A549 (cell line): ENCODE data around the gene CD96. TPM values are rescaled to one million over a fixed set of nuclear protein-coding genes. Genes with fewer than 3 reads are reported as not detected.
A peak's percentile ranks its signal among the peaks of the same experiment; 100 is the strongest.

Source experiments
- ATAC-seq, 2 experiments: fragments of 200-7000 bp in 1 of 2; fragments of >200 bp in 1 of 2; cut with Nextera tagmentation in 1 of 2; cut with Tn5 transposase in 1 of 2; 3 replicates each; pipeline versions ENCODE4 v1.8.0 to v1.9.1; 2018 to 2020; ENCODE audit warnings: mild to moderate bottlenecking in 1 of 2, moderate library complexity in 1 of 2
- CTCF ChIA-PET: fragments of 300-600 bp; sonication (Branson Sonifier 250); formaldehyde crosslinking; extraction: SDS; loops from one replicate; lab custom pipeline; 2021; ENCODE audit warnings: antibody characterized with exemption, inconsistent platforms; lab: Yijun Ruan, JAX
- POLR2A ChIA-PET: fragments of 350-600 bp; formaldehyde crosslinking; extraction: SDS; loops from one replicate; lab custom pipeline; 2021; ENCODE audit warnings: antibody characterized with exemption, inconsistent platforms; lab: Yijun Ruan, JAX
- DNase-seq, 2 experiments: peaks; one replicate each; pipeline versions ENCODE4 v3.0.0 to v3.0.0-alpha.2; 2011 to 2016; ENCODE audit warnings: low read depth in 1 of 2, low spot score in 1 of 2
- FAIRE-seq: peaks from 2 replicates; lab custom pipeline; 2011; peaks lifted over from hg19 to GRCh38; lab: Jason Lieb, UNC
- H3K27ac ChIP-seq, 2 experiments: fragments of >200 bp; sonication (Bioruptor Twin); formaldehyde crosslinking; 3 replicates each; pipeline ENCODE4 v1.5.1; 2016 to 2017
- H3K4me1 ChIP-seq: fragments of >200 bp; sonication (Bioruptor Twin); formaldehyde crosslinking; 3 replicates; pipeline ENCODE4 v1.6.1; 2016
- H3K4me2 ChIP-seq: fragments of >200 bp; sonication (Bioruptor Twin); formaldehyde crosslinking; 3 replicates; pipeline ENCODE4 v1.6.1; 2016
- H3K4me3 ChIP-seq: fragments of >200 bp; sonication (Bioruptor Twin); formaldehyde crosslinking; 3 replicates; pipeline ENCODE4 v1.5.1; 2016
- H3K9me3 ChIP-seq: fragments of >200 bp; sonication (Bioruptor Twin); formaldehyde crosslinking; 3 replicates; pipeline ENCODE4 v1.6.1; 2016
- BHLHE40 ChIP-seq: IDR thresholded peaks from 2 replicates; pipeline ENCODE4 v1.6.1; 2012; ENCODE audit warnings: low read depth, low read length, inconsistent platforms
- CBX2 ChIP-seq: fragments of 200-600 bp; sonication (generic); IDR thresholded peaks from 2 replicates; pipeline ENCODE4 v1.6.1; 2016; ENCODE audit warnings: low read depth, mild to moderate bottlenecking, borderline replicate concordance
- CHD4 ChIP-seq: fragments of 200-600 bp; sonication (generic); IDR thresholded peaks from 2 replicates; pipeline ENCODE4 v1.6.1; 2016; ENCODE audit warnings: antibody characterized with exemption, mild to moderate bottlenecking, borderline replicate concordance
- EHMT2 ChIP-seq: fragments of 200-600 bp; sonication (generic); IDR thresholded peaks from 2 replicates; pipeline ENCODE4 v1.6.1; 2016; ENCODE audit warnings: antibody characterized with exemption, low read depth, mild to moderate bottlenecking, moderate library complexity
- FOSL2 ChIP-seq, 2 experiments: fragments of 450-650 bp in 1 of 2; fragments of >200 bp in 1 of 2; sonication (Bioruptor Twin) in 1 of 2; formaldehyde crosslinking; IDR thresholded peaks; 2 replicates each; pipeline versions ENCODE4 v1.5.0 to v1.6.1; 2016 to 2020; ENCODE audit warnings: mild to moderate bottlenecking in 1 of 2, moderate library complexity in 1 of 2
- GATA3 ChIP-seq: IDR thresholded peaks from 2 replicates; pipeline ENCODE4 v1.6.1; 2012; ENCODE audit warnings: borderline replicate concordance
- HEYL ChIP-seq: fragments of 250-450 bp; sonication (Bioruptor Pico); IDR thresholded peaks from 2 replicates; pipeline ENCODE4 v1.8.0; 2021; ENCODE audit warnings: mild to moderate bottlenecking, moderate library complexity
- JUNB ChIP-seq: fragments of >200 bp; sonication (Bioruptor Twin); formaldehyde crosslinking; IDR thresholded peaks from 2 replicates; pipeline ENCODE4 v1.6.1; 2016
- NR3C1 ChIP-seq: fragments of >200 bp; sonication (Bioruptor Twin); formaldehyde crosslinking; IDR thresholded peaks from 3 replicates; pipeline ENCODE4 v1.6.1; 2017
- POLR2AphosphoS2 ChIP-seq: conservative IDR thresholded peaks from 2 replicates; pipeline ENCODE4 v1.6.1; 2012; ENCODE audit warnings: low read length, improper control_type of control experiment, inconsistent platforms
- RCOR1 ChIP-seq: fragments of 150-350 bp; IDR thresholded peaks from 2 replicates; pipeline ENCODE4 v1.6.1; 2014; ENCODE audit warnings: antibody characterized with exemption, low read length, low read depth
- RFX5 ChIP-seq: fragments of 450-650 bp; IDR thresholded peaks from 2 replicates; pipeline ENCODE4 v1.7.1; 2014; ENCODE audit warnings: antibody characterized with exemption, mild to moderate bottlenecking, moderate library complexity
- ZNF302 ChIP-seq: fragments of 250-450 bp; sonication (Bioruptor Pico); IDR thresholded peaks from 2 replicates; pipeline ENCODE4 v1.9.0; 2021; ENCODE audit warnings: inconsistent platforms, mild to moderate bottlenecking, moderate library complexity
- WGBS: methylation state at CpG from one replicate; pipeline ENCODE4 v1.1.6; 2017; ENCODE audit errors: missing lambda C conversion rate; 5-methylcytosine and 5-hydroxymethylcytosine counted together
- polyA plus RNA-seq, 4 experiments: library from polyadenylated mRNA; depleted of rRNA in 3 of 4; stranded (reverse); fragments of >200 nt; fragmentation: RNase III in 1 of 4; extraction: RNeasy Plus Mini Kit Qiagen cat#74134 plus additional on column Dnase treatment in 1 of 4; gene quantifications; 2 replicates in 3 of 4; 3 replicates in 1 of 4; pipeline ENCODE4 v1.2.3, GENCODE V29; 2011 to 2017
- TF ChIP-seq, protein P1 (sequence below): IDR thresholded peaks from 2 replicates; pipeline ENCODE4 v1.6.1; 2012
- TF ChIP-seq, protein P2 (sequence below): fragments of 200-600 bp; sonication (generic); IDR thresholded peaks from 2 replicates; pipeline ENCODE4 v1.6.1; 2016; ENCODE audit warnings: antibody characterized with exemption, mild to moderate bottlenecking, moderate library complexity

Gene CD96
- polyA plus RNA-seq, 2 of the 4 experiments (the other 2 are of a cell fraction): not detected

DNA sequence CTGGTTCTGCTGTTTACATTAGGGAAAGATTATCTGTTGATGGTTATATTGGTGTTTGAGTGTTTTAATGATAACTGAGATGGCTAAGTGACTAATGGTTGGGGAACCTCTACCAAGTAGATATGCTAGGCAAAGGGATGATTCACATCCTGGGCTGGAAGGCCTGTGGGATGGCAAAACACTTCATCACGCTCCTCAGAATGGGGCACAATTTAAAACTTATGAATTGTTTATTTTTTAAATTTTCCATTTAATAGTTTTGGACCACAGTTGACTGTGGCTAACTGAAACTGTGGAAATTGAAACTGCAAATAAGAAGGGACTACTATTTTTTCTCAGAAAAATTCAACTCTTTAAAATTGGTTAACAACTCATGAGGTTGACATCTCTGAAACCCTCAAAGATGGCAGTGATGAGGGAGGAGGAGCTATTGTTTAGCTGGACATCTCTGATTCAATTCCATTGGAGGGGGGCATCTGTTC, 153.7 kb downstream of the CD96 start:
- 16% methylated on average over 1 of the region's 1 CpG for WGBS
- Histone ChIP-seq H3K9me3 (no peaks in the 10 kb centered on the region), H3K4me2 (peak overlapping the region; percentile 43), H3K4me3 (no peak overlapping the region), H3K4me1 (peaks cover 53% of the 10 kb centered on the region), H3K27ac (peak overlapping the region; percentile 69 to 78)
- peak; percentile 24; the same call in 1 of the 2 replicates for TF ChIP-seq EHMT2
- peak; percentile 65 for TF ChIP-seq JUNB
- TF ChIP-seq, protein P1, sequence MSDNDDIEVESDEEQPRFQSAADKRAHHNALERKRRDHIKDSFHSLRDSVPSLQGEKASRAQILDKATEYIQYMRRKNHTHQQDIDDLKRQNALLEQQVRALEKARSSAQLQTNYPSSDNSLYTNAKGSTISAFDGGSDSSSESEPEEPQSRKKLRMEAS: peak; percentile 40; the same call in 1 of the 2 replicates
- peak; percentile 48; the same call in 1 of the 2 replicates for TF ChIP-seq FOSL2 (IDR thresholded peaks at IDR 0.05)
- TF ChIP-seq FOSL2 (CRISPR knock-in tag; IDR thresholded peaks at IDR 0.05): peak; percentile 75
- TF ChIP-seq HEYL (CRISPR knock-in tag): no peak
- peak; percentile 63; the same call in 1 of the 2 replicates for TF ChIP-seq GATA3
- DNase-seq (peak; percentile 25 to 67), FAIRE-seq (peak; percentile 87), ATAC-seq (peak; percentile 78 to 88)
- POLR2A ChIA-PET: interaction anchor here (0.6 to 0.7 kb wide), 2 partner anchors 135 to 165 kb away, joined by 4 to 6 read pairs; no protein-coding TSS in a partner anchor
- CTCF ChIA-PET: interaction anchor here (1.0 to 5.5 kb wide), 5 partner anchors 8 to 318 kb away, joined by 3 to 58 read pairs (median 6); no protein-coding TSS in a partner anchor

DNA sequence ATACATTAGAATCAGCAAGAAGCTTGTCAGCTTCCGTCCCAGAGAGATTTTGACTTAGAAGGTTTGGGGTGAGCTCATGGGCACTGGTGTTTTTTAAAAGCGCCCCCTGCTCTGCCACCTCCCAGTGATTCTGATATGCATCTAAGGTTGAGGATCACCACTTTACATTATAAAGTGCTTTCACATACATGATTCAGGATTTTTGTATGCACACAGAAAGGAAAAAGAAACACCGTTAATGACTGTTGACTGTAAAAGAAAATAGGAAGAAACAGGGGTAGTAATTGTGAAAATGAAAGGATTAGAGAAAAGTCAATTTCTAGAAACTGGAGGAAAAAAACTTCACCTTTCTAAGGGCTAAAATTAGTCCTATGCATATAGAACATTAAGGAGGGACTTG, 158.1 kb downstream of the CD96 start:
- ChIA-PET CTCF (interaction anchor here (2.0 to 5.5 kb wide), 4 partner anchors 8 to 289 kb away, joined by 5 to 58 read pairs (median 12); no protein-coding TSS in a partner anchor), POLR2A (no interaction called here)
- H3K4me3 ChIP-seq: no peak overlapping the region
- peaks cover 24% of the 10 kb centered on the region for H3K4me1 ChIP-seq
- FAIRE-seq (no peak), ATAC-seq (no peak), DNase-seq (no peak)
- H3K4me2 ChIP-seq: no peak overlapping the region
- TF ChIP-seq FOSL2 (IDR thresholded peaks at IDR 0.05) (no peak), FOSL2 (CRISPR knock-in tag; IDR thresholded peaks at IDR 0.05) (no peak), ZNF302 (no peak), RCOR1 (no peak), BHLHE40 (no peak)
- H3K27ac ChIP-seq: no peak overlapping the region
- H3K9me3 ChIP-seq: no peaks in the 10 kb centered on the region
- 77% methylated on average over 3 of the region's 3 CpGs for WGBS

DNA sequence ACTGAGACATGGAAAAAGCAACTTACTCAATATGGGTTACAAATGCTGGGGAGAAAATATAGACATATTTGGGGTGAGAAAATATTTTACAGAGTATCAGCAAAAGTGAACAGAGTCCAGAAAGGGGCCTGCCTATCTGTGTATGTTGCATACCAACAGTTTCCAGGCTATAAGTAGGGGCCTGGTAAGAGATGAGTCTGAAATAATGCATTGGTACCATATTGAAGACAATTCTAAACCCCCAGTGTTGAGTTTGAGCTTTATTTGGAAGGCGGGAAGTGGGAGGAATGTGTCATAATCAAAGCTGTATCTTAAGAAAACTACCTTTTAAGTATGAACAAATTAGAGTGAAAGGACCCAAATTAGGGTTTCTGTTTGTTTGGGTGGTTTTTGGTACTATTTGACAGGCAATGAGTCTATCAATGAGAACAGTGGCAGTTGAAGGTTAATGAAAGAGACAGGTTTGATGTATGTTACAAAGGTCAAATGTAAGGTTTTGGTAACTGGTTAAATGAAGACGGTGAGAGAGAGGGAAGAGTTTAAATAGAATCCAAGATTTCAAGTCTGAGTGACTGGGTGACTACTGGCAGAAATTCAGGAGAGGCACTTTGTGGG, 159.4 kb downstream of the CD96 start:
- no peak for TF ChIP-seq CBX2
- no peak for TF ChIP-seq RFX5
- no peak for TF ChIP-seq NR3C1
- TF ChIP-seq CHD4: no peak
- TF ChIP-seq, protein P2, sequence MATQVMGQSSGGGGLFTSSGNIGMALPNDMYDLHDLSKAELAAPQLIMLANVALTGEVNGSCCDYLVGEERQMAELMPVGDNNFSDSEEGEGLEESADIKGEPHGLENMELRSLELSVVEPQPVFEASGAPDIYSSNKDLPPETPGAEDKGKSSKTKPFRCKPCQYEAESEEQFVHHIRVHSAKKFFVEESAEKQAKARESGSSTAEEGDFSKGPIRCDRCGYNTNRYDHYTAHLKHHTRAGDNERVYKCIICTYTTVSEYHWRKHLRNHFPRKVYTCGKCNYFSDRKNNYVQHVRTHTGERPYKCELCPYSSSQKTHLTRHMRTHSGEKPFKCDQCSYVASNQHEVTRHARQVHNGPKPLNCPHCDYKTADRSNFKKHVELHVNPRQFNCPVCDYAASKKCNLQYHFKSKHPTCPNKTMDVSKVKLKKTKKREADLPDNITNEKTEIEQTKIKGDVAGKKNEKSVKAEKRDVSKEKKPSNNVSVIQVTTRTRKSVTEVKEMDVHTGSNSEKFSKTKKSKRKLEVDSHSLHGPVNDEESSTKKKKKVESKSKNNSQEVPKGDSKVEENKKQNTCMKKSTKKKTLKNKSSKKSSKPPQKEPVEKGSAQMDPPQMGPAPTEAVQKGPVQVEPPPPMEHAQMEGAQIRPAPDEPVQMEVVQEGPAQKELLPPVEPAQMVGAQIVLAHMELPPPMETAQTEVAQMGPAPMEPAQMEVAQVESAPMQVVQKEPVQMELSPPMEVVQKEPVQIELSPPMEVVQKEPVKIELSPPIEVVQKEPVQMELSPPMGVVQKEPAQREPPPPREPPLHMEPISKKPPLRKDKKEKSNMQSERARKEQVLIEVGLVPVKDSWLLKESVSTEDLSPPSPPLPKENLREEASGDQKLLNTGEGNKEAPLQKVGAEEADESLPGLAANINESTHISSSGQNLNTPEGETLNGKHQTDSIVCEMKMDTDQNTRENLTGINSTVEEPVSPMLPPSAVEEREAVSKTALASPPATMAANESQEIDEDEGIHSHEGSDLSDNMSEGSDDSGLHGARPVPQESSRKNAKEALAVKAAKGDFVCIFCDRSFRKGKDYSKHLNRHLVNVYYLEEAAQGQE: no peak
- no peak for TF ChIP-seq POLR2AphosphoS2
- DNase-seq (no peak), FAIRE-seq (no peak), ATAC-seq (no peak)
- Histone ChIP-seq H3K9me3 (no peaks in the 10 kb centered on the region), H3K4me1 (peaks cover 10% of the 10 kb centered on the region), H3K4me3 (no peak overlapping the region), H3K4me2 (no peak overlapping the region), H3K27ac (no peak overlapping the region)
- POLR2A ChIA-PET: no interaction called here
- 84% methylated on average over 2 of the region's 2 CpGs for WGBS
- CTCF ChIA-PET: interaction anchor here (1.0 to 3.4 kb wide), 4 partner anchors 9 to 128 kb away, joined by 3 to 15 read pairs (median 7); no protein-coding TSS in a partner anchor

Other genes starting within 250 kb of the CD96 start
- gene ZBED2, start 53.1 kb downstream of the CD96 start, polyA plus RNA-seq (2011; rRNA removed): 0.48 and 0.63 TPM in 2 replicates
- 1.1 to 1.9 TPM (median 1.8 TPM) in 3 replicates for gene ZBED2, start 53.1 kb downstream of the CD96 start, polyA plus RNA-seq (2017; fragmentation: RNase III; extraction: RNeasy Plus Mini Kit Qiagen cat#74134 plus additional on column Dnase treatment)
- 14.3 and 15.2 TPM in 2 replicates for gene PLCXD2, start 132.5 kb downstream of the CD96 start, polyA plus RNA-seq (2011; rRNA removed)
- gene PLCXD2, start 132.5 kb downstream of the CD96 start, polyA plus RNA-seq (2017; fragmentation: RNase III; extraction: RNeasy Plus Mini Kit Qiagen cat#74134 plus additional on column Dnase treatment): 19.2 to 23.1 TPM (median 19.9 TPM) in 3 replicates